SK-N-MC (cell line): Measurements from ENCODE around the gene FAM187B.

Experiments
- DNase-seq: peaks from one replicate; pipeline ENCODE4 v3.0.0-alpha.2; 2011; ENCODE audit warnings: low read depth, low spot score
- H3K27ac ChIP-seq: fragments of 200-600 bp; sonication (generic); 2 replicates; pipeline ENCODE4 v1.5.1; 2016; ENCODE audit warnings: mixed run types
- H3K36me3 ChIP-seq: fragments of 200-600 bp; sonication (generic); 2 replicates; pipeline ENCODE4 v1.6.1; 2017; ENCODE audit warnings: antibody characterized with exemption, low read length, mixed read lengths; ENCODE audit not compliant: insufficient read depth
- H3K4me3 ChIP-seq: fragments of 200-600 bp; sonication (generic); 2 replicates; pipeline ENCODE4 v1.5.1; 2016
- H3K9ac ChIP-seq: fragments of 200-600 bp; sonication (generic); 2 replicates; pipeline ENCODE4 v1.8.0; 2017; ENCODE audit warnings: mixed run types, mixed read lengths; ENCODE audit not compliant: insufficient read length
- H3K9me3 ChIP-seq: fragments of 200-600 bp; sonication (generic); 2 replicates; pipeline ENCODE4 v1.6.1; 2017; ENCODE audit warnings: low read depth, mild to moderate bottlenecking, antibody characterized with exemption, low read length, moderate library complexity, mixed read lengths
- EZH2 ChIP-seq: fragments of 200-600 bp; sonication (generic); IDR thresholded peaks from one replicate; pipeline ENCODE4 v1.6.1; 2017; ENCODE audit warnings: antibody characterized with exemption
- FOXP2 ChIP-seq: optimal IDR thresholded peaks from 2 replicates; pipeline ENCODE3; 2011; ENCODE audit warnings: mild to moderate bottlenecking, moderate library complexity; ENCODE audit not compliant: insufficient read depth; ENCODE audit errors: extremely low read length, control extremely low read depth
- POLR2AphosphoS5 ChIP-seq: IDR thresholded peaks from 2 replicates; pipeline ENCODE4 v1.6.1; 2012; ENCODE audit warnings: mild to moderate bottlenecking, low read depth, low read length, borderline replicate concordance

The FAM187B gene

GRCh38 chr19:35228177-35228930 is at the start of gene FAM187B:
Gene FAM187B (minus strand): TSS chr19:35228739. CDS start chr19:35228680, 59 bp downstream.
- TF ChIP-seq EZH2: no peak
- TF ChIP-seq POLR2AphosphoS5: no peak
- no peak for TF ChIP-seq FOXP2
- Histone ChIP-seq H3K27ac (no peak within 1 kb of the TSS), H3K36me3 (no peaks in the 10 kb centered on the region), H3K9ac (no peak within 1 kb of the TSS), H3K4me3 (no peak within 1 kb of the TSS), H3K9me3 (no peaks in the 10 kb centered on the region)
- no peak for DNase-seq

GRCh38 chr19:35276706-35277281 is 48.3 kb upstream of the FAM187B start:
- TF ChIP-seq FOXP2 (no peak), POLR2AphosphoS5 (no peak), EZH2 (no peak)
- no peak overlapping the region for H3K4me3 ChIP-seq
- H3K9me3 ChIP-seq: no peaks in the 10 kb centered on the region
- H3K36me3 ChIP-seq: peaks cover 14% of the 10 kb centered on the region; the same call in 1 of the 2 replicates
- no peak for DNase-seq
- H3K27ac ChIP-seq: no peak overlapping the region
- H3K9ac ChIP-seq: no peak overlapping the region

- no peak overlapping the region for H3K4me3 ChIP-seq
- H3K9me3 ChIP-seq: no peaks in the 10 kb centered on the region
- no peak overlapping the region for H3K27ac ChIP-seq
- no peak for DNase-seq
- no peak overlapping the region for H3K9ac ChIP-seq
- TF ChIP-seq POLR2AphosphoS5: no peak
- no peak for TF ChIP-seq EZH2
- TF ChIP-seq FOXP2: no peak
- peaks cover 30% of the 10 kb centered on the region; the same call in 1 of the 2 replicates for H3K36me3 ChIP-seq
These were observed 45.8 kb upstream of the FAM187B start for GRCh38 chr19:35274323-35274722.

GRCh38 chr19:35273686-35274259 is 45.2 kb upstream of the FAM187B start:
- Histone ChIP-seq H3K36me3 (peaks cover 30% of the 10 kb centered on the region; the same call in 1 of the 2 replicates), H3K9ac (no peak overlapping the region), H3K9me3 (no peaks in the 10 kb centered on the region), H3K4me3 (no peak overlapping the region), H3K27ac (no peak overlapping the region)
- no peak for TF ChIP-seq FOXP2
- TF ChIP-seq EZH2: no peak
- no peak for TF ChIP-seq POLR2AphosphoS5
- no peak for DNase-seq

- no peak for DNase-seq
- Histone ChIP-seq H3K9ac (no peak overlapping the region), H3K27ac (no peak overlapping the region), H3K36me3 (peaks cover 30% of the 10 kb centered on the region; the same call in 1 of the 2 replicates), H3K9me3 (no peaks in the 10 kb centered on the region), H3K4me3 (no peak overlapping the region)
- TF ChIP-seq POLR2AphosphoS5 (no peak), FOXP2 (no peak), EZH2 (no peak)
These were observed 44.6 kb upstream of the FAM187B start for GRCh38 chr19:35272954-35273649.

- Histone ChIP-seq H3K36me3 (peaks cover 30% of the 10 kb centered on the region; the same call in 1 of the 2 replicates), H3K9me3 (no peaks in the 10 kb centered on the region)
These were observed 43.7 kb upstream of the FAM187B start for GRCh38 chr19:35272122-35272719.

GRCh38 chr19:35271546-35271945 is 43.0 kb upstream of the FAM187B start:
- Histone ChIP-seq H3K4me3 (no peak overlapping the region), H3K9ac (no peak overlapping the region), H3K36me3 (peaks cover 30% of the 10 kb centered on the region; the same call in 1 of the 2 replicates), H3K9me3 (no peaks in the 10 kb centered on the region), H3K27ac (no peak overlapping the region)
- no peak for TF ChIP-seq POLR2AphosphoS5
- no peak for TF ChIP-seq FOXP2
- no peak for TF ChIP-seq EZH2
- DNase-seq: no peak

More at GRCh38 chr19:35272122-35272719, 43.7 kb upstream of the FAM187B start:
- H3K9ac ChIP-seq: no peak overlapping the region
- H3K27ac ChIP-seq: no peak overlapping the region
- no peak for TF ChIP-seq POLR2AphosphoS5
- no peak for TF ChIP-seq FOXP2
- H3K4me3 ChIP-seq: no peak overlapping the region
- DNase-seq: no peak

- no peak for TF ChIP-seq FOXP2
- no peak for TF ChIP-seq POLR2AphosphoS5
- no peak for TF ChIP-seq EZH2
- no peak for DNase-seq
- no peak overlapping the region for H3K4me3 ChIP-seq
- H3K27ac ChIP-seq: no peak overlapping the region
- H3K9me3 ChIP-seq: no peaks in the 10 kb centered on the region
- no peak overlapping the region for H3K9ac ChIP-seq
- peaks cover 30% of the 10 kb centered on the region; the same call in 1 of the 2 replicates for H3K36me3 ChIP-seq
These were observed 41.9 kb upstream of the FAM187B start for GRCh38 chr19:35270381-35270811.
